Neural cell (in vitro differentiated cells): ENCODE data around the gene MRPL43.

Experiments
- CTCF ChIP-seq: fragments of 450-650 bp; IDR thresholded peaks from 2 replicates; pipeline ENCODE4 v1.5.1; 2014; ENCODE audit warnings: antibody characterized with exemption, mild to moderate bottlenecking, moderate library complexity; ENCODE audit not compliant: poor library complexity, severe bottlenecking
- EP300 ChIP-seq: fragments of 450-650 bp; conservative IDR thresholded peaks from 2 replicates; pipeline ENCODE4 v1.6.1; 2014; ENCODE audit warnings: antibody characterized with exemption, mild to moderate bottlenecking, moderate library complexity; ENCODE audit not compliant: poor library complexity, severe bottlenecking
- EZH2 ChIP-seq: fragments of 200-600, 300-800 bp; shearing (Covaris generic), sonication (generic); IDR thresholded peaks from 2 replicates; pipeline ENCODE4 v1.6.1; 2014; ENCODE audit warnings: antibody characterized with exemption, low read length, borderline replicate concordance, mild to moderate bottlenecking; ENCODE audit not compliant: insufficient read depth, poor library complexity, severe bottlenecking
- POLR2AphosphoS5 ChIP-seq: IDR thresholded peaks from 2 replicates; pipeline ENCODE4 v1.6.1; 2012
- TAF1 ChIP-seq: IDR thresholded peaks from 2 replicates; pipeline ENCODE4 v1.6.1; 2012; ENCODE audit warnings: low read depth

- TF ChIP-seq CTCF (no peak), TAF1 (no peak), EZH2 (no peak), EP300 (no peak), POLR2AphosphoS5 (no peak)
Observed at GRCh38 chr10:100980711-100981110, 6.6 kb downstream of the MRPL43 start.
